Uterus (tissue), 4 donors: ENCODE data around the gene SKOR1. TPM values are rescaled to one million over a fixed set of nuclear protein-coding genes. Genes with fewer than 3 reads are reported as not detected.

Experiments used
- DNase-seq, 2 donors: peaks; one replicate each; pipeline ENCODE4 v3.0.0-alpha.2; 2019 to 2020
- H3K27ac ChIP-seq, 2 donors: fragments of 200-600 bp; sonication (generic); 1 replicate in 1 of 2; 2 replicates in 1 of 2; pipeline ENCODE4 v1.5.1; 2016 to 2018
- H3K27me3 ChIP-seq, 2 donors: fragments of 200-600 bp; sonication (generic); one replicate each; pipeline ENCODE4 v1.5.1; 2018 to 2019; ENCODE audit warnings: control low read depth in 1 of 2
- H3K36me3 ChIP-seq, 2 donors: fragments of 200-600 bp; sonication (generic); one replicate each; pipeline ENCODE4 v1.5.1; 2019; ENCODE audit warnings: control low read depth in 1 of 2
- H3K4me1 ChIP-seq, 2 donors: fragments of 200-600 bp; sonication (generic); one replicate each; pipeline ENCODE4 v1.5.1; 2018 to 2019; ENCODE audit warnings: control low read depth in 1 of 2
- H3K4me3 ChIP-seq, 2 donors: fragments of 200-600 bp; sonication (generic); 1 replicate in 1 of 2; 2 replicates in 1 of 2; pipeline ENCODE4 v1.5.1; 2018 to 2019; ENCODE audit warnings: mild to moderate bottlenecking in 1 of 2
- H3K9me3 ChIP-seq, 2 donors: fragments of 200-600 bp; sonication (generic); one replicate each; pipeline ENCODE4 v1.5.1; 2019; ENCODE audit warnings: control low read depth in 1 of 2
- CTCF ChIP-seq, 4 experiments: fragments of 200-600 bp in 2 of 4; fragments of 450-650 bp in 2 of 4; sonication (generic) in 2 of 4; IDR thresholded peaks; one replicate each; pipeline ENCODE4 v1.5.1; 2016 to 2019; ENCODE audit warnings: antibody characterized with exemption in 4 of 4, mild to moderate bottlenecking in 2 of 4, moderate library complexity in 1 of 4
- POLR2A ChIP-seq, 2 donors: fragments of 450-650 bp; IDR thresholded peaks; one replicate each; pipeline ENCODE4 v1.6.1; 2016; ENCODE audit warnings: antibody characterized with exemption in 2 of 2, mild to moderate bottlenecking in 1 of 2, moderate library complexity in 1 of 2
- intact Hi-C: fragments of 100-400 bp; cut with DNase I; formaldehyde crosslinking; loops from one replicate; pipeline ENCODE4 v1.15.1; 2023; ENCODE audit warnings: low total_unique reads
- total RNA-seq, 4 donors: library from RNA; depleted of rRNA in 3 of 4; stranded (reverse); fragments of >200 nt in 3 of 4; gene quantifications; one replicate each; pipeline versions ENCODE4 v1.1.0 to v1.2.4, GENCODE V29; 2014 to 2023
- donor health status: DM: yes; HTN: yes; CAD: no.

Gene SKOR1
- total RNA-seq, 4 donors from 2014 or later = 0.35 to 1.7 (median 0.77) TPM; not detected in 1

GRCh38 chr15:67805666-67806516, 19.4 kb upstream of the SKOR1 start:
- no peak for DNase-seq
- Histone ChIP-seq H3K9me3 (no peaks in the 10 kb centered on the region), H3K36me3 (no peaks in the 10 kb centered on the region), H3K27me3 (no peaks in the 10 kb centered on the region), H3K4me3 (no peak overlapping the region), H3K4me1 (no peaks in the 10 kb centered on the region), H3K27ac (no peak overlapping the region)
- no peak for TF ChIP-seq CTCF (IDR thresholded peaks at IDR 0.05)
- intact Hi-C loops = no loop called here

GRCh38 chr15:67806536-67806935, 18.8 kb upstream of the SKOR1 start:
- no peaks in the 10 kb centered on the region for H3K4me1 ChIP-seq
- H3K36me3 ChIP-seq = no peaks in the 10 kb centered on the region
- H3K9me3 ChIP-seq = no peaks in the 10 kb centered on the region
- no peak for TF ChIP-seq POLR2A (IDR thresholded peaks at IDR 0.05)
- TF ChIP-seq CTCF (IDR thresholded peaks at IDR 0.05) = no peak
- H3K4me3 ChIP-seq = no peak overlapping the region
- intact Hi-C loops = no loop called here
- no peak overlapping the region for H3K27ac ChIP-seq
- no peak for DNase-seq
- no peaks in the 10 kb centered on the region for H3K27me3 ChIP-seq

- intact Hi-C loops = no loop called here
- Histone ChIP-seq H3K27ac (no peak overlapping the region), H3K9me3 (no peaks in the 10 kb centered on the region), H3K4me3 (no peak overlapping the region), H3K36me3 (no peaks in the 10 kb centered on the region), H3K4me1 (no peaks in the 10 kb centered on the region), H3K27me3 (no peaks in the 10 kb centered on the region)
- no peak for DNase-seq
- TF ChIP-seq CTCF (IDR thresholded peaks at IDR 0.05) (no peak), POLR2A (IDR thresholded peaks at IDR 0.05) (no peak)
Measured at GRCh38 chr15:67807141-67807540, 18.2 kb upstream of the SKOR1 start.

- H3K27me3 ChIP-seq = no peaks in the 10 kb centered on the region
- no peak overlapping the region for H3K27ac ChIP-seq
- no peak overlapping the region for H3K4me3 ChIP-seq
- no peaks in the 10 kb centered on the region for H3K36me3 ChIP-seq
- intact Hi-C loops = no loop called here
- TF ChIP-seq POLR2A (IDR thresholded peaks at IDR 0.05) = no peak
- no peak for TF ChIP-seq CTCF (IDR thresholded peaks at IDR 0.05)
- no peak for DNase-seq
- no peaks in the 10 kb centered on the region for H3K9me3 ChIP-seq
- no peaks in the 10 kb centered on the region for H3K4me1 ChIP-seq
Measured at GRCh38 chr15:67807836-67808235, 17.5 kb upstream of the SKOR1 start.

- Histone ChIP-seq H3K4me1 (no peaks in the 10 kb centered on the region), H3K27ac (no peak overlapping the region), H3K36me3 (no peaks in the 10 kb centered on the region), H3K9me3 (no peaks in the 10 kb centered on the region), H3K27me3 (no peaks in the 10 kb centered on the region), H3K4me3 (no peak overlapping the region)
- intact Hi-C loops = no loop called here
- TF ChIP-seq CTCF (IDR thresholded peaks at IDR 0.05) = no peak
- no peak for TF ChIP-seq POLR2A (IDR thresholded peaks at IDR 0.05)
- DNase-seq = peak in 1 of 2 donors; percentile 5
Measured at GRCh38 chr15:67808821-67809220, 16.5 kb upstream of the SKOR1 start.
